A204.1 (cell line): ENCODE measurements around the gene NOX3.

ENCODE experiments used
- FAIRE-seq: peaks from 2 replicates; lab custom pipeline; 2012; peaks lifted over from hg19 to GRCh38; lab: Jason Lieb, UNC

The NOX3 gene

DNA sequence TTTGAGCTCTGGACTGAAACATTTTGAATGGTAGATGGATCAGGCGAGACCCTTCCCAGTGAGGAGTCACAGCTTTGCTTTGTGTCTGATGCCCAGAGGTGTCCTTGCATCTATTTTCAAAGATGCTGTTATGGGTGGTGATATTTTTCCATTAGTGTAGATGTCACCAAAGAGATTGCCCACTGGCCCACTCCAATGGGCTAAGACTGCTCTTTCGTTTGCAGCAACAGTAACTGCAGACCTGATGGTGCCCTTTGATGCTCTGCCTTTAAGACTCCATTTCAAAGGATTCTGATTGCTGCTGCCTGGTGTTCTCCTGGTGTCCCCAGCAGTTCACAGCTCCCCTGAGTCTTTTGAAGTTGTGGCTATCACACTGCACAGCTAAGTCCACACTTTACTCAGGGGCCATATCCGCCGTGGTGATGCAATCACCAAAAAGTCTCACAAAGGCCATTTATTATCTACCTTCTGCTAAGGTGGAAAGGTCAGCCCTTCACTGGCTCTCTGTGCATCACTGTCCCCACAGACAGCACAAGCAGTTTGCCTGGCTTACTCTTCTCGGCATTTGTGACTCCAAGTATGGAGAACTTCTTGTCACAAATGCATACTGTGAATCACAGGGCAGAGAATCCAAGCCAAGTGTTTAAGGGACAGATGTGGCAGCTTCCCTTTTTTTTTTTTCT lies 56.4 kb downstream of the NOX3 start:
- FAIRE-seq, result no peak

DNA sequence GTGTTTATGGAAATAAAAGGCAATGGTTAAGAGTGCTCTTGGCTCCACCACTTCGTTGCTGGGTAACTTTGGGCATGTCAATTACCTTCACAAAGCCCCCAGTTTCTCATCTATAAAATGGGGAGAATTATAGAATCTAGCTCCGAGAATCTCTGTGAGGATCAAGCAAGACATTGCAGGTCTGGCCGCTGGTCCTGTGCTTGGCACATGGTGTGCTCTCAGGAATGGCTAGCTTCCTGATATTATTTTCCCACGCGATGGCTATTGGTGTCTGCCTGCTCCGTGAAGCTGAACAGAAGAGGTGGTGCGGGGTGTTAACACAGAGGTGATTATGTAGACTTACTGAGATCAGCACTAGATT lies 57.0 kb downstream of the NOX3 start:
- FAIRE-seq, result no peak

DNA sequence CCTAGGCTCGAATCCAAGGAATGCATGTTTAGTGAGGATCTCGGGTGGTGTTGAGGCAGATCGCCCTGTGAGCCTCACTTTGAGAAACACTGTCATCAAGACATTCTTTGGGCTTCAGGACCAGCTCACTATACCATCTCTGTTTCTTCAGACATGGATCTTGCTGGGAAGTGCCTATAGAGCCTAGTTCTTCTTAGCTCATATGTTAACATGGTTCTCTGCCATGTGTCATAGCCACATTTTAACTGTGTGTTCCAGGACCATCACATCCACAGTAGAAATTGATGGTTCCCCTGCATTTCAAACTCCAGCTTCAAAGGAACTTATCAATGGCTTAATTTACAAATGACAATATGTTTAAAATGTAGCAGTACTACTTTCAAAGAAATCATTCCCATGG lies 57.4 kb downstream of the NOX3 start:
- no peak for FAIRE-seq

DNA sequence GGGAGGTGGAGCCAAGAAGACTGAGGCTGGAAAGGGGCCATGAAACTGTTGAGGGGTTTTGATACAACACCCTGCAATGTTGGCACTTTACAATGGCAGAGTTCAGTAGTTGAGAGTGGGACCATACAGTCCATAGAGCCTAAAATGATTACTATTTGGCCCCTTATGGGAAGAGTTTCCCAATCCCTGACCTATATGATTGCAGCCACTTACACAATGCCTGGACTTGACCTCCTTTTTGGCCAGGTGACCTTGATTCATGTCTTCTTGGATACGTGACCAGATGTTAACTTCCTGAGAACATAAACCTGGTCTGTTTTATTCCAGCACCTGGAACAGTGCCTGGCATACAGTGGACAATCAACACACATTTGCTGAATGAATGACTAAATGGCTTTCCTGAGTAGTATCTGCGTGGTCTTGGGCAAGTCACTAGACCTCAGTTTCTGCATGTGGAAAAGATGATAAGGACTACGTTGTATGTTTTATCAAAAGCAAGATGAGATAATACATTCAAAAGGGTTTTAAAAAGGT lies 58.4 kb downstream of the NOX3 start:
- no peak for FAIRE-seq

DNA sequence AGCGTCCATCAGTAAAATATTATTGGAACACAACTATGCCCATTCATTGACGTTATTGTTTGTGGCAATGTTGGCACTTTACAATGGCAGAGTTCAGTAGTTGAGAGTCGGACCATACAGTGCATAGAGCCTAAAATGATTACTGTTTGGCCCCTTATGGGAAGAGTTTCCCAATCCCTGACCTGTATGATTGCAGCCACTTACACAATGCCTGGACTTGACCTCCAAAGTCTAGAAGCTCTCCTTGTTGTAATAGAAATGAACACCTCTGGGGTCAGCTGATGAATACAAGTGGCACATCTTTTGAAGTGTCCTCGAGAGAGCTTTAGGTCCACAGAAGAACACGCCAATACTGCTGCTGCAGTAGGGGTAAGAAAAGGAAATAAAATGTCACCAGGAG lies 59.0 kb downstream of the NOX3 start:
- no peak for FAIRE-seq

DNA sequence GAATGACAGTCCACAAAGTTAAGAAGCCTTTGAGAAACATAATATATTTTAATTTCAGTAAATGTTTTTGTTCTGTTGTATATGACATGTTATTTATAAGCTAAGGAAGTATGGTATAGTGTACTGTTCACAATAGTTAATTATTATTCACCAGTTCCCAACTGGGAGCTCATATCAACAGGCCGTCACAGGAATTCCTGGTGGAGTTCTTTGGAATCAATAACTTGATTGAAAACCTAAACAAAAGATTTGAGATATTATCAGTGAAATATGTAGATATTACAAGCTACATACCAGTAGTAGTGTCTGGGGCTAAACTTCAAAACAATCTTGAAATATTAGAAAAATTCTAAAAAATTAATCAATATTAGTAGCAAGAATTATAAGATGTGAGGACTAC lies 60.3 kb downstream of the NOX3 start:
- peak; percentile 14 for FAIRE-seq

DNA sequence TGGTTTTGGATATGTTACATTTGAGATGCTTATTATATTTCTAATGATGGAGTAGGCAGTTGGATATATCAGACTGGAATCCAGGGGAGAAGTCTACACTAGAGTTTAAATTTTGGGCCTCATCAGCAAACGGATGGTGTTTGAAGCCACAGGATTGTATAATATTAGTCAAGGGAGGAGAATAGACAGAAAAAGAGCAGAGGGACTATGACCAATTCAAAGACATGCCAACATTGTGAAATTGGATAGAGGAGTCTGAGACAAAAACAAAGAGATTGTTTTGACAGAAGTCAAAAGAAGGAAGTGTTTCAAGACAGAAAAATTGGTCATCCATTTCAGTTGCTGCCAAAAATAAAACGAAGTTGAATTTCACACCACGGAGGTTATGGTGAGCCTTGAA lies 66.5 kb downstream of the NOX3 start:
- FAIRE-seq, result no peak

DNA sequence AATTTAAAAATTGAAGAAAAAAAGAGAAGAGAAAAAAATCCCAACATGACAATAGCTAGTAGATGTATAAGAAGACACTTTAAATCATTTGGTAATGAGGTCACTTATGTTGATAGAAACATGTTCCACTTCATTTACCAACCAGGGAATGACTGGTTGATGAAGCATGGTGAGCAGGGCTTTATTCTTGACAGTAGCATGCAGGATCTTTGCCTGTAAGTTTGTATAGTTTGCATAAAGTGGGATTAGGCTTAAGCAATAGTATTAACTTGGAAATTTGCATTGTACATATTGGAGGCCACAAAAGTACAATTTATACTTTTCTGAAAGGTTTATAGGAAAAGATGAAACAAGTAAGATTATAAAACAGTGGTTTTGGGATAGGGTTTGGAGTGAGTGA lies 67.0 kb downstream of the NOX3 start:
- no peak for FAIRE-seq

DNA sequence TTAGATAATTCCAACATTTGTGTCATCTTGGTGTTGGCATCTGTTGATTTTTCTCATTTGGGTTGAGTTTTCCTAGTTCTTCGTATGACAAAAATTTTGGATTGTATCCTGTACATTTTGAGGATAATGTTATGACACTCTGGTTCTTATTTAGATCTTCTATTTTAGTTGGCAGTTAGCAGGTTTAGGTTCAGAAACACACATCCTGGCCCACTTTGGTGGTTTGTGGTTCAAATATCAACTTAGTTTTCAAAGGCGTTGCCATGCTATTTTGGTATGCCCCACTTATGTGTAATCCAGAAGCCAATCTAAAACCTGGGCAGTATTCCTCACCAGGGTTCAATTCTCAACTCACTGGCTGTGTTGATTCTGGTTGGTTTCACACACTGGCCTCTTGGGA lies 68.2 kb downstream of the NOX3 start:
- no peak for FAIRE-seq

DNA sequence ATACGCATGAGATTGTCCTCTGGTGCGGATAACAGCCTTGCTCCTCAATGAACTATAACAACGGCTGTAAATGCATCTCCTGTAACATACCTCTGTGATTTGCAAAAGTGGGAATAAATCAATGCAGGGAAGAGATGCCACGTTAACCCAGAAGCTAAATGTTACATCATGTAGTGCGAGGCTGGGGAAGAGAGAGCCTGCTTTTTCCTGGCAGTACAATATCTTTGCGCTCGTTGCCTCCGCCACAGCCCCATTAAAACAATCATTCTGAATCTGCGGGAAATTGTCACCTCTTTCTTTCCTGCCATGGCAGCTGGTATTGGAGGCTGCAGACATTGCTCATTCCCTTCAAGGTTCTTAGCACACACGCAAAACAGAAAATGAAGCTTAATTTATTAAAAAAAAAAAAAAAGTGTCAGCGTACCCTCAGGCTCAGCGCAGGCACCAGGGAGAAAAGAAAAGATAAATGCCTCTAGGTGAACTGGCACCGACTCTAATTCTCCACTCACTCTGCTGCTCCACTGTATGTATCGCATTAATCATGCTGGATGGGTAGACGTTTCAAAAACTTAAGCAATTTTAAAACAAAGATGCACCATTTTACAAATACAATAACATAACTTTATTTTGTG lies 71.2 kb downstream of the NOX3 start:
- no peak for FAIRE-seq

DNA sequence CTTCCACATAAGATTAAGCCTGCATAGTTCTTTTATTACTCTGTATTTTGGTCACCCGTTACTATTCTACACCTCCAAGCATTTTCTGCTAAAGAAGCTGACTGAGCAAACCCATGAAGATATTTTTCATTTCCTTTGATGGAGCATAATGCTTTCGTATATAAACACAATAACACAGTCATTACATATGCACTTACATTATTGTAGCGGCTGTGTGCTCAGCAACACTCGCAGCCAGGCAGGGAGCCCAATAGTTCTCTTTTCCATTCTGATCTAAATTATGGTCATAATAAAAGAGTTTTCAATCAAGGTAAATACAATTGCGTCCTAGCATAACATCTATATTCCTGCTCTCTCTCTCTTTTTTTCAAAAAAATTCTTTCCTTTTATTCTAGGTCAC lies 71.7 kb downstream of the NOX3 start:
- FAIRE-seq, result no peak

DNA sequence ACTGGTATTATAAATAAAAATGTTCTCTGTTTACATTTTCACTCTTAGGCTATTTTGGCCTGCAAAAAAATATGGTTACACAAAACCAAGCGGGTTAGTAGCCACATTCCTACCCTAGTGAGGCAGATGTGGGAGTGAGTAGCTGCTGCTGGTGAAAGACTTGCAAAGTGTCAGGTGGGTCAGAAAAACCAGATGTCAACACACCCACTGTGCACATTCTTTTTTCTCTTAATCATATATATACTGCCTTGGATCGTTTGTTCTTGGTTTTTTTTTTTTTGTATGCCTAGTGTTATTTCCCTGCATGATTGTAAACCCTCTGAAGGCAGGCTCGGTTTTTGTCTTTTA lies 73.3 kb downstream of the NOX3 start:
- FAIRE-seq, result no peak

DNA sequence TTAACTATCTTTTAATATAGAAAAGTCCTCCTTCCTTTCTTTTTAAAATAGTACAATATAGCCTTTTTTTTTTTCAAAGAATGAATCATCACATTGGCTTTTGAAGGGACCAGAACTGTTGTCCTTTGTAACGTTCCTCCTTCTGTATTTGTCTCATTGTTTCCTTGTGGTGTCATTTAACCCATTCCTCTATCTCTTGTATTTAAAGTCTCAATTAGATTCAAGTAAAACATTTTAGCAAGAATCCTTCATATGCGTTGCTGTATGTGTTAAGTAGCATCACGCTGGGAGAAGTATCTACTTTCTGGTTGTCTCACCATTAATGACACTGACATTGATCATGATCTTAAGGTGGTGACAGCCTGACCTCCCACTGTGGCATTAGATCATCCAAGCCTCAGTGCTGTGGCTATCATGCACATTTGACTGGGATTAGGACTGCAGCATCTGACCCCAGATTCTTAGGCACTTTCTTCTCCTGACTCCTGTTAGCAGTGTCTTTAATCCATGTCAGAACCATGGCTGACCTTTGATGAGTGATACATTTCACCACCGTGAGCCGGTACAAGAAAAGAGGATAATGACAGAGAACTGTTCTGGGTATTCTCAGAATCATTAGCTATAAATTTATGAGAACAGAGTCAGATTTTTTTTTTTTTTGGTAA lies 73.8 kb downstream of the NOX3 start:
- FAIRE-seq, result no peak

DNA sequence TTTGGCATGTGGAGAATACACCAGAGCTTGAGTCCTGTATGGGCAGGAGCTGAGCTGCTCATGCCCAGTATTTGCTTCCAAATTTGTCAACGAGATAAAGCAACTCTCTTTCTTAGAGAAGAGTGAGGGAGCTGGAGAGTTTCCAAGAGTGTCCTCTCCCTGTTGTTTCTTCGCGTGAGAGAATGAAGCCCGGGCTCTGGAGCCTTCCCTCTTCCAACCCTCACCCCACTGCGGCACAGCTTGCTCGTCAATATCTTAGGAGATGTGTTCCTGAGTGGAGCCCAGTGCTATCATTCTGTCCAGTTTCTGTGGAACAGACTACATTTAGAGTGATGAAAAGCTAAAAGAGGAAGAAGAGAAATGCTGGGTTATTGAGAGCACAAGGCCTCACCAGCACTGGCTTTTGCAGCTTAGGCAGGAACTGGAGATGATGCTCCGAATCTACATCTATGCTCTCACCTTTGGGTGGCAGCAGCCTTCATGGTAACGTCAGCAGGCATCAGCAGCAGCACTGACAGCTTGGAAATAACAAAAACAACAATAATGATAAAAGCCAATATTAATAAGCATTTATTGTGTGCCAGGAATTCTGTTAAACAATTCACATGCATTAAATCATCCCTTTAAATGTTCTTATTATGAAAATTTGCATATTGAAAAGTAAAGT lies 74.8 kb downstream of the NOX3 start:
- FAIRE-seq, result no peak

DNA sequence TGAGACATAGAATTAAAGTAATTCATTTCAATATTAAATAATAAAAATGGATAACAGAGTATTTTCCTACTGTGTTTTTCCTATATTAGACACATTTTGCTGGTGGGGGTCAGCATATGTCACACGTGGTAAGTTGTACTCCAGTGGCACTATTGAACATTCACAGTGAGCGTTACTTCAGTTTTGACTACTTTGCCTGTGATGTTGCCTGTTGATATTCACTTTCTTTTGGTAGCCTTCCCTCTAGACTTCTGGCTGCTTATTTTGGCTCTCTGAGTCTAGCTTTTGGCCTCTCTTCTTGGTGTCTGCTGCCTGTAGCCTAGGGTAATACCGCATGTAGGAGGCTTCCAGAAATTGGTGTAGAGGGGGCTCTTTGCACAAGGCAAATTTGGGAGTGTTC lies 76.9 kb downstream of the NOX3 start:
- no peak for FAIRE-seq

DNA sequence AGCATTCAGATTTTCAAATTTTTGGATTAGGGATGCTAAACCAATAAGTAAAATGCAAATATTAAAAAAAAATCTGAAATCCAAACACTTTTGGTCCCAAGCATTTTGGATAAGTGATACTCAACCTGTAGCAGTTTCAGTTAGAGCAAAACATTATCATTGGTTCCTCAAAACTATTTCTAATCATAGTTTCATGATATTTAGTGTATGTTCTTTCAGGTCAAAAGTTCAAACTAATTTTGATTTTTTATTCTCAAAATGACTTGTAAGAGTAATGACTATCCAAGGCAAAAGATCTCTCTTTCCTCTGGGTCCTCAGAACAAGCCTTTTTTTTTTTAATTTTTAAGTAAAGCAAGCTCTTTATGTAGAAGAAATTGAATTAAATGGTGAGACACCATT lies 77.4 kb downstream of the NOX3 start:
- no peak for FAIRE-seq

DNA sequence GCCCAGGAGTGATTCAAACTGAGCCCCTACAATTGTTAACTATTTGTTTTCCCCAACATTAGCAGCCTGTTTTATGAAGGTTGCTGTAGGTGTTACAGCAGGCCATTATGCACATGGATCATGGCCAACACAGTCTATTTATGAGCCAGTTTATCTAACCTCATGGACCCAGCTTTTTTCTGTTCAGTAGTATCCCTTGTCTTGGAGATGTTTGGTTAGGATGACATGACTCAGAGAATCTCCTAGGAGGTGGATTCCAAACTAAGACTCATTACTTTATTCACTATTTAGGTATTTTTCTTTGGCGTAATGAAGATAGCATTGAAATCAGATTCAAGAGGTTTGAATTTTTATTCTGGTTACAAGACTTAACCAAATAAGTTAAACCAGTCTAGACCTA lies 78.6 kb downstream of the NOX3 start:
- FAIRE-seq, result no peak

DNA sequence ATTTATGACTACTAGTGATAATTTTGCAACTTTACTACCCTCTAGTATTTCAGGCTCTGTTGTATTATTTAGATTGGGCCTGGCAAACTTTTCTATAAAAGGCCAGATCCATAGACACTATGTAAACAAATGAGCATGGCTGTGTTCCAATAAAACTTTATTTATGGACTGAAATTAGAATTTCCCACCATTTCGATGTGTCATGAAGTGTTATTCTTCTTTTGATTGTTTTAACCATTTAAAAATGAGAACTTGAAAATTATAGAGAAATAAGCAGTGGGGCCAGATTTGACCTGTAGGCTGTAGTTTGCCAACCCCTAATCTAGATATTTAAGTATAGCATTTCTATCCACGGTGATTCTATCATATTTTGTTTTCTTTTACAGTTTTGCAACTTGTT lies 79.8 kb downstream of the NOX3 start:
- no peak for FAIRE-seq

DNA sequence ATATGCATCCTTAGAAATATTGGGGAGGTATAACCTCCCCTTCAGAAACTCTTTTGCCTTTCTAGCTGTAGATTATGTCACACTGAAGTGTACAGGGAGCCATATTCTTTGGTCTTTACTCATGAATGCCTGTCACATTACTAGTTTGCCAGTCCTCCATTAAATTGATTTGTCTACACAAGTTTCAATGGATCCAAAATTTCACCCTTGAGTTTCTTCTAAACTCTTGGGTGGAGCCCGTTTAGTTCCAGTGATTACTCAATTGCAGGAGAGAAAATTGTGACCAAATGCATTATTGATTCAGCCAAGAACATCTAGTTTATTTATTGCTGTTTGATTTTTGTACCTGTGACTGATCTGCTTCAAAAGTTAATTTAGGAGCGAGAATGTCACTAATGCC lies 81.0 kb downstream of the NOX3 start:
- FAIRE-seq, result no peak

DNA sequence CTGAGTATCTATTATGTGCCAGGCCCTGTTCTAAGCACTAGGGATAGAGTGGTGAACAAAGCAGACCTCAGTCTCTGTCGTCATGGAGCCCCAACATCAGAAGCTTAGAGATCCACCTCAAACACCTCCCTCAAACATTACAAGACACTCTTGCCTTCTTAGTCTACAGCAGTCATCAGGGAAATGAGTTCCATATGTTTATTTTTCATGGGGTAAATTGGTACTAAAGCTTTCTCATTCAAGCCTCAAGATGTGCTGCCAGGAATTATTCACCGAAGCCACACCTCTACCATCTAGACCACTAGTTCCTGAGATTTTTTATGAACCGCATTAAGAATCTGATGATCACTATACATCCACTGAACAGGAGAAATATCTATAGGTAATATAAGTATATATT lies 82.4 kb downstream of the NOX3 start:
- no peak for FAIRE-seq

DNA sequence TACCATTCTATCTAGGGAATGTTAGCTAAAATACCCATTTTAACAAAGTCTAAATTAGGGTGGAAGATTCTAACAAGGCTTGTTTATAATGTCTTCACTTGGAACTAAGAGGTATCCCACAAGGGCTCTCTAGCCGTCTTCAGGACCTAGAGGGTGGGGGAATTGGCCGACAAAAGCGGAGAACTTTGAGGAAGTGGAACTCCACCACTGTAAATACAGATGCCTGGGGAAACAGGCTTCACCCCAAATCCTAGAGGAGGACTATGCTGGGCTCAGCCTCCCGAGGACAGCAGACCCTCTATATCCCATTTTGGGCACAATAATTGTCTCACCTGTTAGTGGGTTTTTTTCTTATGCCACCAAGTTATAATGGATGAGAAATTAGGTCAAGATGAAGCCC lies 83.4 kb downstream of the NOX3 start:
- FAIRE-seq, result no peak

DNA sequence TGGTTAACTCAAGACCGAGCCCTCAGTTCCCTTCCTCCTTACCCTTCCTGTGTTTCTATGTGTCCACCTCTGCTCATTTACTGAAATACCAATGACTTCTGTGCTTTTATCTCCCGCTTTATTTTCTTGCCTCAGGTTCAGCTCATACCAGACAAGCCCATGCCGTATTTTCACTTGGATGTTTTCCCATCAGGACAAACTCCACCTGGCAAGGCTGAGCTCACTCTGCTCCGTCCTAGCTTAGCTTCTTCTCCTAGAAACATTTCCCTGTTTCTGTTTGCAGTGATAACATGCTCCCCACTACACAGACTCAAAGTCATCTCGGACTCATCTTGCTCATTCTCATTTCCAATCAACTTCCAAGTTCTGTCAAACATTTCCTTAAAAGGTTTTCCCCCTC lies 84.4 kb downstream of the NOX3 start:
- no peak for FAIRE-seq

DNA sequence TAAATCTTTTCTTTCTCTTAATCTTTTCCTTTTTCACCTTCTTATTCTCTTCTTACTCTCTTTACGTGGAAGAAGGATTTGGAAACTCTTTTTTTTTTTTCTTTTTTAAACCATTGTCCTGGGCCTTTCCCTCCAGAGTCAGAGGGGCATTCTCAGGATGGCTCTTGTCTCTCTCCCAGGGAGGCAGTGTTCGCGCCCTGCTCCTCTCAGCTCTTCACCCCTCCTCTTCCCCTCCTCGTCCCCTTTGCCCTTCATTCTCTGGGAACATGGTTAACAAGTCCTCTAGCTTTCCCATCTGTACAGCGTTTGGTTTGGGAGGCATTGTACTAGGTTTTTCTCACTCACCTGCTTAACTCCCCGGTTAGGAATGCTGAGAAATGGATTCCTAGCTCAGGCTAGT lies 89.3 kb downstream of the NOX3 start:
- no peak for FAIRE-seq
